RWPE2 (cell line): Measurements from ENCODE around the gene TBX19.

Source experiments
- ATAC-seq: fragments of 200-7000 bp; cut with Tn5 transposase; 3 replicates; pipeline ENCODE4 v1.9.1; 2021; ENCODE audit warnings: low read depth
- DNase-seq: peaks from one replicate; pipeline ENCODE4 v3.0.0-alpha.2; 2020; ENCODE audit warnings: low spot score
- H3K27ac ChIP-seq: fragments of 450-650 bp; 2 replicates; pipeline ENCODE4 v1.5.1; 2017; ENCODE audit warnings: mild to moderate bottlenecking; ENCODE audit not compliant: poor library complexity, severe bottlenecking
- H3K27me3 ChIP-seq: fragments of 250-450 bp; sonication (Bioruptor Pico); 2 replicates; pipeline ENCODE4 v1.5.1; 2021; ENCODE audit warnings: mild to moderate bottlenecking, moderate library complexity; ENCODE audit not compliant: insufficient read depth, poor library complexity, severe bottlenecking
- H3K36me3 ChIP-seq: fragments of 250-450 bp; sonication (Bioruptor Pico); 2 replicates; pipeline ENCODE4 v1.5.1; 2020; ENCODE audit warnings: low read depth, mild to moderate bottlenecking, moderate library complexity
- H3K4me1 ChIP-seq: fragments of 250-450 bp; sonication (Bioruptor Pico); 2 replicates; pipeline ENCODE4 v1.5.1; 2021; ENCODE audit warnings: mild to moderate bottlenecking, moderate library complexity; ENCODE audit not compliant: insufficient read depth, poor library complexity, severe bottlenecking
- H3K4me3 ChIP-seq: fragments of 250-450 bp; sonication (Bioruptor Pico); 2 replicates; pipeline ENCODE4 v1.5.1; 2021; ENCODE audit warnings: mild to moderate bottlenecking, moderate library complexity; ENCODE audit not compliant: severe bottlenecking
- H3K9me3 ChIP-seq: fragments of 250-450 bp; sonication (Bioruptor Pico); 2 replicates; pipeline ENCODE4 v1.5.1; 2021; ENCODE audit warnings: mild to moderate bottlenecking, moderate library complexity; ENCODE audit not compliant: severe bottlenecking
- TF ChIP-seq, protein P1 (sequence below): fragments of 450-650 bp; IDR thresholded peaks from one replicate; pipeline ENCODE4 v1.5.1; 2017; ENCODE audit warnings: mild to moderate bottlenecking, moderate library complexity; ENCODE audit not compliant: poor library complexity, severe bottlenecking

The TBX19 gene

DNA sequence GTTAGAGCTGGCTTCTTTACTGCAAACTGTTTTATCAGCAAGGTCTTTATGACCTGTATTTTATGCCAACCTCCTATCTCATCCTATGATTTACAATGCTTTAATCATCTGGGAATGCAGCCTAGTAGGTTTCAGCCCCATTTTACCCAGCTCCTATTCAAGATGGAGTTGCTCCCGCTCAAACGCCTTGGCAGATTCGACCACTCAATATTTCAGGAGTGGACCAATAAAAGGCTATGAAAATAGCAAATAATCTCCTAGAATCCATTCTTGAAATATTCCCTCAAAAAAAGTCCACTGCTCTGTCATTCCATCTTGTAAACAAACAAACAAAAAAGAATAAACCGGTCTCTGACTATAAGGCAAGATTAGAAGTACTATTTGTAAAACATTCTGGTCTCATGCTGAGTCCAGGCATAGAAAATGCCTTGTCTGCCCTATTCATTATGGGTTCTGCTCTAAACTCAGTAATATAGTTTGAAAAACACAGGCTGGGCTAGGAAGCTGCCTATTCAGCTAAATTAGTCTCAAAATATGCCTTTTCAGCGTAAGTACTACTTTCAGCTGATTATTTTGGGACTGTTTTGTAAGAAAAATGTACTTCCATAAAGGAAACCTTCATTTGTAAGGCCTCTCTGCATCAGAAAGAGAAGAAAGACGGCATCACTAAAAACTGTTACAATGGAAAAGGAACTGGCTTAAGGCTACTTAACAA is 53.0 kb downstream of the TBX19 start:
- DNase-seq (no peak), ATAC-seq (no peak)
- peaks cover 2% of the 10 kb centered on the region for H3K4me1 ChIP-seq
- H3K27me3 ChIP-seq, result no peaks in the 10 kb centered on the region
- no peaks in the 10 kb centered on the region for H3K36me3 ChIP-seq
- no peaks in the 10 kb centered on the region for H3K9me3 ChIP-seq
- H3K27ac ChIP-seq, result no peak overlapping the region
- no peak overlapping the region for H3K4me3 ChIP-seq
- TF ChIP-seq, protein P1, sequence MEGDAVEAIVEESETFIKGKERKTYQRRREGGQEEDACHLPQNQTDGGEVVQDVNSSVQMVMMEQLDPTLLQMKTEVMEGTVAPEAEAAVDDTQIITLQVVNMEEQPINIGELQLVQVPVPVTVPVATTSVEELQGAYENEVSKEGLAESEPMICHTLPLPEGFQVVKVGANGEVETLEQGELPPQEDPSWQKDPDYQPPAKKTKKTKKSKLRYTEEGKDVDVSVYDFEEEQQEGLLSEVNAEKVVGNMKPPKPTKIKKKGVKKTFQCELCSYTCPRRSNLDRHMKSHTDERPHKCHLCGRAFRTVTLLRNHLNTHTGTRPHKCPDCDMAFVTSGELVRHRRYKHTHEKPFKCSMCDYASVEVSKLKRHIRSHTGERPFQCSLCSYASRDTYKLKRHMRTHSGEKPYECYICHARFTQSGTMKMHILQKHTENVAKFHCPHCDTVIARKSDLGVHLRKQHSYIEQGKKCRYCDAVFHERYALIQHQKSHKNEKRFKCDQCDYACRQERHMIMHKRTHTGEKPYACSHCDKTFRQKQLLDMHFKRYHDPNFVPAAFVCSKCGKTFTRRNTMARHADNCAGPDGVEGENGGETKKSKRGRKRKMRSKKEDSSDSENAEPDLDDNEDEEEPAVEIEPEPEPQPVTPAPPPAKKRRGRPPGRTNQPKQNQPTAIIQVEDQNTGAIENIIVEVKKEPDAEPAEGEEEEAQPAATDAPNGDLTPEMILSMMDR, result no peak

- H3K27me3 ChIP-seq, result no peaks in the 10 kb centered on the region
- H3K27ac ChIP-seq, result no peak overlapping the region
- ATAC-seq (no peak), DNase-seq (no peak)
- no peaks in the 10 kb centered on the region for H3K9me3 ChIP-seq
- TF ChIP-seq, protein P1, result no peak
- H3K4me1 ChIP-seq, result peaks cover 2% of the 10 kb centered on the region
- no peak overlapping the region for H3K4me3 ChIP-seq
- no peaks in the 10 kb centered on the region for H3K36me3 ChIP-seq
These were observed 54.8 kb downstream of the TBX19 start for GRCh38 chr1:168335500-168335899.

DNA sequence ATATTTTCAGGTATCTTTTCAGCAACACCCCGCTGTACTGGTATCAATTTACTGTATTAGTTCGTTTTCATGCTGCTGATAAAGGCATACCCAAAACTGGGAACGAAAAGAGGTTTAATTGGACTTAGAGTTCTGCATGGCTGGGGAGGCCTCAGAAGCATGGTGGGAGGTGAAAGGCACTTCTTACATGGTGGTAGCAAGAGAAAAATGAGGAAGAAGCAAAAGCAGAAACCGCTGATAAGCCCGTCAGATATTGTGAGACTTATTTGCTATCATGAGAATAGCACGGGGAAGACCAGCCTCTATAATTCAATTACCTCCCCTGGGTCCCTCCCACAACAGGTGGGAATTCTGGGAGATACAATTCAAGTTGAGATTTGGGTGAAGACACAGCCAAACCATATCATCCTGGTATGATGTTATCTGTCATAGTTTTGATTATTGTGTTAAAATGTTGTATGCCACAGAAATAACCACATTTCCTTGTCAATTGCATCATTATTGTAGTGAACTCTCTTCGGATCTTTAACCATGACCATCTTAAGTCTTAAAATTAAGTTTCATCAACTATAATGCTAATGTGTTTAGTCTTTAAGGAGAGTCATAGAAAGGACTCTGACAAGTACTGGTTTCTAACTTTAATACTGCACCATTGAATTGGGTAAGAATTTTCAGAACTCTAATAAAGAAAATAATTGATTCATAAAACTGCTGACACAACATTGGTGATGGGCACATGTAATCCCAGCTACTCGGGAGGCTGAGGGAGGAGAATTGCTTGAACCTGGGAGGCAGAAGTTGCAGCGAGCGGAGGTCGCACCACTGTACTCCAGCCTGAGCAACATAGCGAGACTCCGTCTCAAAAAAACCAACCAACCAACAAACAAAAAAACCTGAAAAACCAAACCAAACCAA is 58.2 kb downstream of the TBX19 start:
- no peak for DNase-seq
- no peak for ATAC-seq
- Histone ChIP-seq H3K4me1 (peaks cover 2% of the 10 kb centered on the region), H3K27me3 (no peaks in the 10 kb centered on the region), H3K27ac (no peak overlapping the region), H3K9me3 (no peaks in the 10 kb centered on the region), H3K36me3 (no peaks in the 10 kb centered on the region), H3K4me3 (no peak overlapping the region)
- TF ChIP-seq, protein P1, result no peak

DNA sequence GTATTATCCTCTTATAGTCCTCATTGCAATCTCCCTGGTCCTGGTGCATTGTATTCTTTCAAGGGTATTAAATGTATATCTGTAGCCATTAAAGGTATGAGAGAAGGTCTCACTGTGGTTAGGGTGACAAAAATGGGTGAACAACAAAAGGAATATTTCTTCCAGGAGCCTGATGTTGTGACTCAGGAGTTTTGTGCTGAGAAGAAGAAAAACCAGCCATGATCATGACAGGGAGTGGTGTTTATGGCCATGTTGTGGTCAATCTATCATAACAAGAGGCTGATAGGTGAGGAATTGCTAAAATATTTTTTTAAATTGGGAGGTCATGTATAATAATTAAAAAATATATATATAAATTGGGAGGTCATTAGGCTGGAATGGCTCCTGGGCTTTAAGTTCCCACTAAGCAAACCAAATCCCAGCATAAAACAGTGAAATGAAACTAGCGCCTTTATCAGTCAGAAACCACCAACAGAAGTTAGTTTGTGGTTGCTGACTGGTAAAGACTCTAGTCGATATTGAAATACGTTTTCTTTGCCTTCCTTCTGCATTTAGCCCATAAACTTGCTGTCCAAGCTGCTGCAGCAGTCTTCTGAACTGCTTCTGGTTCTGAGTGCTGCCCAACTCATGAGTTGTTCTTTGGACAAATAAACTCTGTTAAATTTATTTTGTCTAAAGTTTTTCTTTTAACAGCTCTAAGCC is 60.3 kb downstream of the TBX19 start:
- H3K27me3 ChIP-seq, result no peaks in the 10 kb centered on the region
- no peak overlapping the region for H3K27ac ChIP-seq
- no peaks in the 10 kb centered on the region for H3K9me3 ChIP-seq
- no peak overlapping the region for H3K4me3 ChIP-seq
- ATAC-seq, result no peak
- TF ChIP-seq, protein P1, result no peak
- no peak for DNase-seq
- no peaks in the 10 kb centered on the region for H3K36me3 ChIP-seq
- no peaks in the 10 kb centered on the region for H3K4me1 ChIP-seq
